ENCODE results near the gene PYURF. TPM values are rescaled to one million over a fixed set of nuclear protein-coding genes. Genes with fewer than 3 reads are reported as not detected.

PYURF gene
- total and polyA plus RNA-seq, 10 donors = 48.2 to 110 (median 76.9) TPM

DNA sequence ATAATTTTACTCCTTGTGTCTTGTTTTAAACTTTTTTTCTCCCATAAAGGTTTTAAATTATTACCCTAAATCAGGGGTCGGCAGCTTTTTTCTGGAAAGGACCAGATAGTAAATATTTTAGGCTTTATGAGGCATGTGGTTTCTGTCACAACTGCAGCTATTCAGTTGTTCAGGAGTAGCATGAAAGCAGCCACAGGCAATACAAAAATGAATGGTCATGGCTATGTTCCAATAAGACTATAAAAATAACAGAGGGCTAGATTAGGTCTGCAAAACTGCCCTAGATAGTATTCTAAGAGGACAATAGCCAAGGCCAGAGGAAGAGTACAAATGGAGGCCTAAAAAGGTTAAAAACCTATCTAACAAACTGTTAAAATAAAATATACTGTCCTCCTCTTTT, 42.0 kb downstream of the PYURF start:
- Histone ChIP-seq H3K9me3 (no peaks in the 10 kb centered on the region), H3K4me3 (no peak overlapping the region), H3K4me1 (no peaks in the 10 kb centered on the region), H3K27me3 (replicated peaks in 1 of 7) (no peaks in the 10 kb centered on the region), H3K27ac (no peak overlapping the region), H3K36me3 (peaks cover 0 to 61% (median 1%) of the 10 kb centered on the region in 6 donors)
- TF ChIP-seq, protein P1, sequence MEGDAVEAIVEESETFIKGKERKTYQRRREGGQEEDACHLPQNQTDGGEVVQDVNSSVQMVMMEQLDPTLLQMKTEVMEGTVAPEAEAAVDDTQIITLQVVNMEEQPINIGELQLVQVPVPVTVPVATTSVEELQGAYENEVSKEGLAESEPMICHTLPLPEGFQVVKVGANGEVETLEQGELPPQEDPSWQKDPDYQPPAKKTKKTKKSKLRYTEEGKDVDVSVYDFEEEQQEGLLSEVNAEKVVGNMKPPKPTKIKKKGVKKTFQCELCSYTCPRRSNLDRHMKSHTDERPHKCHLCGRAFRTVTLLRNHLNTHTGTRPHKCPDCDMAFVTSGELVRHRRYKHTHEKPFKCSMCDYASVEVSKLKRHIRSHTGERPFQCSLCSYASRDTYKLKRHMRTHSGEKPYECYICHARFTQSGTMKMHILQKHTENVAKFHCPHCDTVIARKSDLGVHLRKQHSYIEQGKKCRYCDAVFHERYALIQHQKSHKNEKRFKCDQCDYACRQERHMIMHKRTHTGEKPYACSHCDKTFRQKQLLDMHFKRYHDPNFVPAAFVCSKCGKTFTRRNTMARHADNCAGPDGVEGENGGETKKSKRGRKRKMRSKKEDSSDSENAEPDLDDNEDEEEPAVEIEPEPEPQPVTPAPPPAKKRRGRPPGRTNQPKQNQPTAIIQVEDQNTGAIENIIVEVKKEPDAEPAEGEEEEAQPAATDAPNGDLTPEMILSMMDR (IDR thresholded peaks at IDR 0.05 in 8 of 11, conservative IDR thresholded peaks at IDR 0.05 in 3 of 11) = no peak
- no peak for TF ChIP-seq POLR2A (IDR thresholded peaks at IDR 0.05)
- TF ChIP-seq POLR2AphosphoS5 (IDR thresholded peaks at IDR 0.05) = no peak
- intact Hi-C loops (cut with DNase I; ENCODE audit: low total_unique reads) = no loop called here
- no peak for DNase-seq
- WGBS, 5 donors = 74 to 89% (median 85%) methylated on average over 1 of the region's 1 CpG

DNA sequence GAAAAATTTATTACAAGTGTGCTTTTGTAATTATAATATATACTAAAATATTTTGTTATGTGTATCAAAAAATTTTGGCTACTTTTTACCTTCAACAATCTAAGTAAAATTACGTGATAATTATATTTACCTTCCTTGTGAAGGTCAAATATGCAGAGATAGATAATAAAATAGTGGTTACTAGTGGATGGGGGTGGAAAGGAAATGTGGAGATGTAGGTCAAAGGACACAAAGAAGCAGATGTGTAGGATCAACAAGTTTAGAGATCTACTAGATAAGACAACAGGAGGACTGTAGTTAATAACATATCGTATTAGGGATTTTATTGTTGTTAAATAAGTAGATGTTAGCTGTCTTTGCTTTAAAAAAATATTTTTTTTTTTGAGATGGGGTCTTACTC, 45.3 kb downstream of the PYURF start:
- intact Hi-C loops (cut with DNase I; ENCODE audit: low total_unique reads) = loop anchor here (10.0 kb wide), 1 partner anchor 193 kb away; the partner anchor contains the start of gene PPM1K

GRCh38 chr4:88477229-88477860, 46.2 kb downstream of the PYURF start:
- no peak overlapping the region for H3K4me3 ChIP-seq
- no peak overlapping the region for H3K27ac ChIP-seq
- intact Hi-C loops (cut with DNase I; ENCODE audit: low total_unique reads) = loop anchor here (10.0 kb wide), 1 partner anchor 193 kb away; the partner anchor contains the start of gene PPM1K
- no peaks in the 10 kb centered on the region for H3K27me3 ChIP-seq (replicated peaks in 1 of 7)
- TF ChIP-seq, protein P1 (IDR thresholded peaks at IDR 0.05 in 8 of 11, conservative IDR thresholded peaks at IDR 0.05 in 3 of 11) = no peak
- TF ChIP-seq POLR2AphosphoS5 (IDR thresholded peaks at IDR 0.05) (no peak), POLR2A (IDR thresholded peaks at IDR 0.05) (no peak)
- WGBS, 5 donors = 64 to 79% (median 70%) methylated on average over 4 to 5 of the region's 5 CpGs
- no peaks in the 10 kb centered on the region for H3K4me1 ChIP-seq
- DNase-seq = no peak
- H3K9me3 ChIP-seq = no peaks in the 10 kb centered on the region
- H3K36me3 ChIP-seq = peaks cover 0 to 69% (median 13%) of the 10 kb centered on the region in 6 donors

More for the DNA sequence above, 45.3 kb downstream of the PYURF start:
- Histone ChIP-seq H3K27me3 (replicated peaks in 1 of 7) (no peaks in the 10 kb centered on the region), H3K4me3 (no peak overlapping the region), H3K4me1 (no peaks in the 10 kb centered on the region), H3K9me3 (no peaks in the 10 kb centered on the region), H3K27ac (no peak overlapping the region), H3K36me3 (peaks cover 0 to 65% (median 8%) of the 10 kb centered on the region in 6 donors)
- DNase-seq = no peak
- WGBS, 5 donors = 89 to 95% (median 89%) methylated on average over 2 of the region's 2 CpGs
- TF ChIP-seq POLR2A (IDR thresholded peaks at IDR 0.05) (no peak), POLR2AphosphoS5 (IDR thresholded peaks at IDR 0.05) (no peak)
- TF ChIP-seq, protein P1 (IDR thresholded peaks at IDR 0.05 in 8 of 11, conservative IDR thresholded peaks at IDR 0.05 in 3 of 11) = no peak

Other genes with a start within 250 kb of the PYURF start
- gene PPM1K, start 239.2 kb downstream of the PYURF start, total RNA-seq = 10 to 100 TPM; 41.4 to 73.5 (median 48.7) TPM
- gene PPM1K, start 239.2 kb downstream of the PYURF start, polyA plus RNA-seq = 10 to 100 TPM; 13.4 to 18.3 (median 14.2) TPM
- gene HERC6, start 144.9 kb downstream of the PYURF start, total RNA-seq = 10 to 100 TPM in 6 of 7 donors, 1 to 10 TPM in 1; 5.2 to 13.6 (median 11.4) TPM
- gene HERC6, start 144.9 kb downstream of the PYURF start, polyA plus RNA-seq = 1 to 10 TPM; 2.8 to 4.3 (median 2.9) TPM
- 10 to 100 TPM in 6 of 7 donors, 1 to 10 TPM in 1; 7.7 to 19.1 (median 11.3) TPM for gene HERC5, start 66.7 kb downstream of the PYURF start, total RNA-seq
- gene HERC5, start 66.7 kb downstream of the PYURF start, polyA plus RNA-seq = 1 to 10 TPM; 3.9 to 8.9 (median 5.9) TPM
- 10 to 100 TPM; 51.3 to 73.5 (median 69.5) TPM for gene HERC3, start 68.7 kb upstream of the PYURF start, total RNA-seq
- 1 to 10 TPM; 4.4 to 8.5 (median 5.8) TPM for gene HERC3, start 68.7 kb upstream of the PYURF start, polyA plus RNA-seq
- 1 to 10 TPM; 3.8 to 6.1 (median 4.8) TPM for gene NAP1L5, start 174.1 kb upstream of the PYURF start, total RNA-seq
- 1 to 10 TPM; 3.5 to 6.7 (median 5.0) TPM for gene NAP1L5, start 174.1 kb upstream of the PYURF start, polyA plus RNA-seq

All from spleen (tissue), 11 donors.